Endodermal cell (in vitro differentiated cells): ENCODE results near the gene GADD45G. TPM values are rescaled to one million over a fixed set of nuclear protein-coding genes. Genes with fewer than 3 reads are reported as not detected.

Experiments used
- DNase-seq: peaks from one replicate; pipeline ENCODE4 v3.0.0-alpha.2; 2017
- H3K27ac ChIP-seq: 2 replicates; pipeline ENCODE4 v1.5.1; 2013; ENCODE audit warnings: mild to moderate bottlenecking, low read depth, low read length, moderate library complexity
- H3K27me3 ChIP-seq: 2 replicates; pipeline ENCODE4 v1.6.1; 2013; ENCODE audit warnings: mild to moderate bottlenecking, low read length, moderate library complexity; ENCODE audit not compliant: insufficient read depth, control insufficient read depth, poor library complexity, severe bottlenecking
- H3K36me3 ChIP-seq: 2 replicates; pipeline ENCODE4 v1.7.0; 2013; ENCODE audit warnings: mild to moderate bottlenecking, low read length, moderate library complexity; ENCODE audit not compliant: control insufficient read depth, insufficient read depth
- H3K4me1 ChIP-seq: one replicate; pipeline ENCODE4 v1.7.0; 2013; ENCODE audit warnings: low read length; ENCODE audit not compliant: control insufficient read depth, insufficient read depth
- H3K4me3 ChIP-seq: 2 replicates; pipeline ENCODE4 v1.5.1; 2013; ENCODE audit warnings: mild to moderate bottlenecking, low read length, moderate library complexity
- H3K9ac ChIP-seq: 2 replicates; pipeline ENCODE4 v1.6.1; 2013; ENCODE audit warnings: mild to moderate bottlenecking, low read length, moderate library complexity; ENCODE audit not compliant: poor library complexity, severe bottlenecking; ENCODE audit errors: extremely low read depth
- H3K9me3 ChIP-seq: 2 replicates; pipeline ENCODE4 v1.6.1; 2013; ENCODE audit warnings: mild to moderate bottlenecking, low read length, moderate library complexity; ENCODE audit not compliant: control insufficient read depth
- H3K27ac Mint-ChIP-seq: 2 replicates; pipeline ENCODE4 v1.8.0; 2020; ENCODE audit warnings: mixed read lengths
- H3K27me3 Mint-ChIP-seq: 2 replicates; pipeline ENCODE4 v1.8.0; 2021; ENCODE audit warnings: mild to moderate bottlenecking, mixed read lengths; ENCODE audit not compliant: insufficient read depth
- H3K36me3 Mint-ChIP-seq: 2 replicates; pipeline ENCODE4 v1.8.0; 2020; ENCODE audit warnings: low read depth, mixed read lengths
- H3K4me1 Mint-ChIP-seq: 2 replicates; pipeline ENCODE4 v1.8.0; 2020; ENCODE audit warnings: mixed read lengths
- H3K4me3 Mint-ChIP-seq: 2 replicates; pipeline ENCODE4 v1.8.0; 2020; ENCODE audit warnings: mild to moderate bottlenecking, moderate library complexity, mixed read lengths
- H3K9me3 Mint-ChIP-seq: 2 replicates; pipeline ENCODE4 v1.8.0; 2020; ENCODE audit warnings: mild to moderate bottlenecking, mixed read lengths
- WGBS, 2 experiments: methylation state at CpG; one replicate each; pipeline versions ENCODE4 v1.1.5 to v1.1.7; 2013; ENCODE audit warnings: missing lambda C conversion rate in 2 of 2, mixed read lengths in 1 of 2; ENCODE audit not compliant: insufficient coverage in 1 of 2, insufficient read length in 1 of 2; 5-methylcytosine and 5-hydroxymethylcytosine counted together
- total RNA-seq, 2 donors: library from RNA; stranded (reverse); fragmentation: NEBNext Ultra II Directional in 1 of 2; extraction: Animal tissue kit (Norgen Biotek cat#: 25700) in 1 of 2; gene quantifications; 2 replicates in 1 of 2; 3 replicates in 1 of 2; pipeline ENCODE4 v1.2.1, GENCODE V29; 2021
- TF ChIP-seq, protein P1 (sequence below): fragments of 200-600 bp; sonication (generic); conservative IDR thresholded peaks from 2 replicates; pipeline ENCODE4 v1.5.0; 2021; ENCODE audit warnings: antibody characterized with exemption, mild to moderate bottlenecking

Gene GADD45G
- total RNA-seq, 2 donors from 2014 or later = 5.1 to 9.6 TPM

DNA sequence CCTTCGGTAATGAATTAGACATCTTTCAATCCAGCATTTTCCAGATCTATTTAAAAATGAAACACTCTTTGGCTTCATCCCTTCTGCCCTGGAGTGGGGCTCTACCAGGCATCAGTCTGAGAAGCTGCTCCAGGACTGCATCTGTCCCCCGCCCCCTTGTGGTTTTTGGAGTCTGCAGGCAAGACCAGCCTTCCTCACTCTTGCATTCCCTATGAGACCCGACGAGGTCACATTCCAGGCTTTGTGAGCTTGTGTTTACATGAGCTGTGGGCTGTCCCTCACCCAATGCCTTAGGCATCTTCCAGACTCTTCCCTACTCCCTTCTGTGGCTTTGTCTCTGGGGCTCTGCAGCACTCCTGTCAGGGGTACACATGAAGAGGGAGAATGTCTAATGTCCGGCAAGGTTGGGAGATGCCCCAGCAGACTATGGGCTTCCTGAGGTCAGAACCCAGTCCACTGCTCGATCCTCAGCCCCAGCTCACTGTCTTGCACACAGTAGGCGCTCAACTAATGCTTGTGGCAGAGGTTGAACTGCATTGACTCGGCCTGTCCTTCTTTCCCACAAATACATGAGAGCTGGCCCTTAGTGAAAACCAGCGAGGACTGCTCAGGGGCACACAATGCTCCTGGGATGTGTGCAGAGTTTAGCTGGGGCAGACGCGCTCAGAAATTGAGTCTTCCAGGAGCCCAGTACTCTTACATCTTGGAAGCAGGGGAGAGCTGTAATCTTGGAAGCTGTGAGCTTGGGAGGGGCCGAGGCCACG, 11.7 kb upstream of the GADD45G start:
- TF ChIP-seq, protein P1, sequence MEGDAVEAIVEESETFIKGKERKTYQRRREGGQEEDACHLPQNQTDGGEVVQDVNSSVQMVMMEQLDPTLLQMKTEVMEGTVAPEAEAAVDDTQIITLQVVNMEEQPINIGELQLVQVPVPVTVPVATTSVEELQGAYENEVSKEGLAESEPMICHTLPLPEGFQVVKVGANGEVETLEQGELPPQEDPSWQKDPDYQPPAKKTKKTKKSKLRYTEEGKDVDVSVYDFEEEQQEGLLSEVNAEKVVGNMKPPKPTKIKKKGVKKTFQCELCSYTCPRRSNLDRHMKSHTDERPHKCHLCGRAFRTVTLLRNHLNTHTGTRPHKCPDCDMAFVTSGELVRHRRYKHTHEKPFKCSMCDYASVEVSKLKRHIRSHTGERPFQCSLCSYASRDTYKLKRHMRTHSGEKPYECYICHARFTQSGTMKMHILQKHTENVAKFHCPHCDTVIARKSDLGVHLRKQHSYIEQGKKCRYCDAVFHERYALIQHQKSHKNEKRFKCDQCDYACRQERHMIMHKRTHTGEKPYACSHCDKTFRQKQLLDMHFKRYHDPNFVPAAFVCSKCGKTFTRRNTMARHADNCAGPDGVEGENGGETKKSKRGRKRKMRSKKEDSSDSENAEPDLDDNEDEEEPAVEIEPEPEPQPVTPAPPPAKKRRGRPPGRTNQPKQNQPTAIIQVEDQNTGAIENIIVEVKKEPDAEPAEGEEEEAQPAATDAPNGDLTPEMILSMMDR = peak; percentile 77
- no peak overlapping the region for H3K4me3 Mint-ChIP-seq
- H3K27ac Mint-ChIP-seq = peak overlapping the region; percentile 81
- H3K27ac ChIP-seq = no peak overlapping the region
- H3K9ac ChIP-seq = no peak overlapping the region
- no peaks in the 10 kb centered on the region for H3K36me3 ChIP-seq
- no peaks in the 10 kb centered on the region for H3K36me3 Mint-ChIP-seq
- H3K4me1 ChIP-seq = no peaks in the 10 kb centered on the region
- no peak overlapping the region for H3K4me3 ChIP-seq
- no peaks in the 10 kb centered on the region for H3K9me3 ChIP-seq
- 70 to 76% methylated on average over 12 to 13 of the region's 13 CpGs for WGBS, 2 experiments
- DNase-seq = peak; percentile 93
- H3K9me3 Mint-ChIP-seq = no peaks in the 10 kb centered on the region
- H3K27me3 ChIP-seq = no peaks in the 10 kb centered on the region
- peaks cover 3% of the 10 kb centered on the region for H3K27me3 Mint-ChIP-seq
- peaks cover 8% of the 10 kb centered on the region for H3K4me1 Mint-ChIP-seq

DNA sequence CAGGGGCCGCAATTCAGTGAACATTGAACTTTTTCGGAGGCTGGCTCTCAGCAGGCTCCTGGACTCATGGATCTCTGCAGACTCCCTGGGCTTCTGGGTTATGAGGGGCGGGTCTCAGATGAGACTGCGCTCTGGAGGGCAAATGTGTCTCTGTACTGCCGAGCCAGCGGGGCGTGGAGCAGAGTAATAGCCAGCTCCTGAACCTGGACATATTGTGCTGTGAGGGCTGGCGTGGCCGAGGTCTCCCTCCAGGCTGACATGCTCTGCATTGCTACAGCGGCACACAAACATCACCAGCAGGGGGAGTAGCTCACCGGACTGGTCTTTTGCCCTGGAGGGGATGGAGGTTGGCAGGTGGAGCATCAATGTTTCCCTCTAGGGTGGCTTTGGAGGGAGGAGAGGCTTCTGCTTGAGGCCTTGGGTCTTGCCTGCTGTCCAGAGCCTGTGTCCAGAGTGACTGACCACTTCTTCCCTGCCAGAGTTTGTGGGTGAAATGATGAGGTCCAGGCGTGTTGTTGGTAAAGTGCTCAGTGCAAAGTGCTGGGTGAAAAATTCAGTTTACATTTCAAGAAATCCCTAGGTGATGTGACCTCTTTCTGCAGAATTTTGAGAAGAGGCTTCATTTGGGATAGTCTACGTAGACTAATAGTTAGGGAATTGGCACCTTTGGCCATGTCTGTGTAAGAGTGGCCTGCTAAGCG, 10.9 kb upstream of the GADD45G start:
- Mint-ChIP-seq H3K4me1 (peaks cover 8% of the 10 kb centered on the region), H3K36me3 (no peaks in the 10 kb centered on the region), H3K9me3 (no peaks in the 10 kb centered on the region), H3K27me3 (peaks cover 3% of the 10 kb centered on the region), H3K27ac (peak overlapping the region; percentile 81), H3K4me3 (no peak overlapping the region)
- no peak overlapping the region for H3K4me3 ChIP-seq
- H3K9me3 ChIP-seq = no peaks in the 10 kb centered on the region
- H3K27me3 ChIP-seq = no peaks in the 10 kb centered on the region
- H3K9ac ChIP-seq = no peak overlapping the region
- no peaks in the 10 kb centered on the region for H3K36me3 ChIP-seq
- no peaks in the 10 kb centered on the region for H3K4me1 ChIP-seq
- peak; percentile 95 for DNase-seq
- WGBS, 2 experiments = 52 to 73% methylated on average over 11 to 14 of the region's 14 CpGs
- TF ChIP-seq, protein P1 = peak; percentile 92
- H3K27ac ChIP-seq = no peak overlapping the region

DNA sequence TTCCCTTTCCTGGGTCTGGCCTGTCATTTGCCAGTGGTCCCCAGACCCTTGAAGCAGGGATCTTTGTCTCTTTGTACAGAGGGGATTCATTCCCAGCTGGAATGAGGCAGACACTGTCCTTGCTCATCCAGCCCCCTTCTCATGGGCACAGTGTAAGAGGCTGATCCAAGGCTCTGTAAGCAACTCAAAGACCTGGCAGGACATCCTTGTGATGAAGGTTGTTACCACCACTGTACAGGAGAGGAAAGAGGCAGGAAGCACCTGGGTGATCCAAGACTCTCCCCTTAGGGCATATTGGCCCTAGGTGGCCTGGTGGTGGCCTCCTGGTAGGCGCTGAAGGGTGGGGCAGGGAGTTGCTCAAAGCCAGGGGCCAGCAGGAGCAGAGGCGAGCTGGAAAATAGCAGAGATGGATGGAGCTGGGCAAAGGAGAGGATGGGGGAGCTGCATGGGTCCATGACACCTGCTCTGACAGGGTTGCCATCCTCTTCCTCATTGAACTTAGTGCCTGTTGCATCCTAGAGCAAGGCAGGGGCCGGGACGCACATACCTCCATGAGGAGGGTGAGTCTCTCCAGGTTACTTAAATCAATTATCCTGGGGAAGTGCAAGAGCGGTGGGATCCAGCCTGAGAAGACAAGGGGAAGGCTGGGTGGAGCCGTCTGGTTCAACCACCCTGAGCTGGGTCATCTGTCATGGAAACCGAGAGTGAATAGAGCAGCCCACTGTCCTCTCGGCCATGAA, 9.8 kb upstream of the GADD45G start:
- Mint-ChIP-seq H3K27me3 (peaks cover 3% of the 10 kb centered on the region), H3K4me1 (peaks cover 8% of the 10 kb centered on the region), H3K9me3 (no peaks in the 10 kb centered on the region), H3K4me3 (no peak overlapping the region), H3K27ac (no peak overlapping the region), H3K36me3 (no peaks in the 10 kb centered on the region)
- H3K27ac ChIP-seq = no peak overlapping the region
- no peaks in the 10 kb centered on the region for H3K4me1 ChIP-seq
- no peak overlapping the region for H3K9ac ChIP-seq
- TF ChIP-seq, protein P1 = no peak
- DNase-seq = no peak
- no peaks in the 10 kb centered on the region for H3K9me3 ChIP-seq
- no peaks in the 10 kb centered on the region for H3K36me3 ChIP-seq
- no peak overlapping the region for H3K4me3 ChIP-seq
- H3K27me3 ChIP-seq = peaks cover 2% of the 10 kb centered on the region
- WGBS, 2 experiments = 86 to 96% methylated on average over 4 to 8 of the region's 8 CpGs
